Activated naive CD8-positive, alpha-beta T cell treated with anti-CD3 and anti-CD28 coated beads, Interleukin-2, amount 10 ng/mL, durations not matched to agents 7 days and 5 days (primary cell): ENCODE measurements around the gene POU1F1. TPM values are rescaled to one million over a fixed set of nuclear protein-coding genes. Genes with fewer than 3 reads are reported as not detected.
"Not testable (repeated sequence)": the region's sequence is repeated elsewhere in the genome, so short reads cannot be mapped to it uniquely, and the experiment has no call there.

Source experiments
- ATAC-seq: fragments of 150-1000 bp; cut with Tn5 transposase; one replicate; pipeline ENCODE4 v1.10.0; 2021; ENCODE audit warnings: low read depth, moderate library complexity
- POLR2A ChIA-PET: fragments of 350-600 bp; sonication (Branson Sonifier 250); formaldehyde crosslinking; loops from one replicate; lab custom pipeline; 2021; ENCODE audit warnings: antibody characterized with exemption; lab: Charles Lee
- DNase-seq: peaks from one replicate; pipeline ENCODE4 v3.0.0; 2021
- H3K27ac Mint-ChIP-seq: one replicate; pipeline ENCODE4 v1.8.0; 2022; ENCODE audit warnings: mild to moderate bottlenecking, mixed read lengths
- H3K27me3 Mint-ChIP-seq: one replicate; pipeline ENCODE4 v1.8.0; 2022; ENCODE audit warnings: mild to moderate bottlenecking, moderate library complexity, mixed read lengths
- H3K36me3 Mint-ChIP-seq: one replicate; pipeline ENCODE4 v1.8.0; 2021; ENCODE audit warnings: mild to moderate bottlenecking, mixed read lengths
- H3K4me1 Mint-ChIP-seq: one replicate; pipeline ENCODE4 v1.8.0; 2021; ENCODE audit warnings: mixed read lengths
- H3K4me3 Mint-ChIP-seq: one replicate; pipeline ENCODE4 v1.8.0; 2022; ENCODE audit warnings: mild to moderate bottlenecking, moderate library complexity, mixed read lengths
- H3K9me3 Mint-ChIP-seq: one replicate; pipeline ENCODE4 v1.8.0; 2021; ENCODE audit warnings: mixed read lengths
- total RNA-seq, 2 experiments: library from RNA; stranded (reverse); gene quantifications; one replicate each; pipeline ENCODE4 v1.2.3, GENCODE V29; 2021

The POU1F1 gene
- not detected for total RNA-seq

GRCh38 chr3:87276484-87276883, at the start of gene POU1F1:
POU1F1 (minus strand) TSS chr3:87276584; CDS start chr3:87276462, 122 bp downstream.
- Mint-ChIP-seq H3K4me3 (no peak within 1 kb of the TSS), H3K27ac (no peak within 1 kb of the TSS), H3K27me3 (peaks cover 6% of the 10 kb centered on the region), H3K36me3 (no peaks in the 10 kb centered on the region), H3K9me3 (no peaks in the 10 kb centered on the region), H3K4me1 (peaks cover 14% of the 10 kb centered on the region)
- DNase-seq (no peak), ATAC-seq (no peak)
- POLR2A ChIA-PET = no interaction called here

DNA sequence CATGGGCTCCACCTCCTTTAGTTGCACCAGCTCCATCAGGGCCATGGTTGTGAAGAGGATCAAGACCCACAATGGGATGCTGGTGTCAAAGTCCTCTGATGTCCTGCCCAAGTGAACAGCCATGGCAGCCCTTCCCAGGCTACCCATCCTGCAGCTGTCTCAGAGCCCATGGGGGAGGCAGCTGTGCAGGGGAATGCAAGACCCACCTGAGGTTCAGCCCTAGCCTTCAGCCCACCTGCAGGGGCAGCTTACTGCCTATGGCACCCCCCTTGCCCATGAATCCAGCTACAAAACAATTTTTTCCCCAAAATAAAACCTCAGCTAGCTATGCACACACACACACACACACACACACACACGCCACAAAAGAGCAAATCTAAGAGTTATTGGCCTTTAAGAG, 48.2 kb upstream of the POU1F1 start:
- no peak for ATAC-seq
- POLR2A ChIA-PET = no interaction called here
- no peaks in the 10 kb centered on the region for H3K4me1 Mint-ChIP-seq
- DNase-seq = no peak
- no peak overlapping the region for H3K4me3 Mint-ChIP-seq
- H3K36me3 Mint-ChIP-seq = no peaks in the 10 kb centered on the region
- peaks cover 19% of the 10 kb centered on the region for H3K27me3 Mint-ChIP-seq
- no peak overlapping the region for H3K27ac Mint-ChIP-seq
- no peaks in the 10 kb centered on the region for H3K9me3 Mint-ChIP-seq

- no peaks in the 10 kb centered on the region for H3K9me3 Mint-ChIP-seq
- no peak overlapping the region for H3K4me3 Mint-ChIP-seq
- POLR2A ChIA-PET = no interaction called here
- ATAC-seq (no peak), DNase-seq (no peak)
- H3K36me3 Mint-ChIP-seq = no peaks in the 10 kb centered on the region
- no peaks in the 10 kb centered on the region for H3K4me1 Mint-ChIP-seq
- H3K27me3 Mint-ChIP-seq = peaks cover 12% of the 10 kb centered on the region
- no peak overlapping the region for H3K27ac Mint-ChIP-seq
Observed at GRCh38 chr3:87320756-87321626, 44.6 kb upstream of the POU1F1 start.

DNA sequence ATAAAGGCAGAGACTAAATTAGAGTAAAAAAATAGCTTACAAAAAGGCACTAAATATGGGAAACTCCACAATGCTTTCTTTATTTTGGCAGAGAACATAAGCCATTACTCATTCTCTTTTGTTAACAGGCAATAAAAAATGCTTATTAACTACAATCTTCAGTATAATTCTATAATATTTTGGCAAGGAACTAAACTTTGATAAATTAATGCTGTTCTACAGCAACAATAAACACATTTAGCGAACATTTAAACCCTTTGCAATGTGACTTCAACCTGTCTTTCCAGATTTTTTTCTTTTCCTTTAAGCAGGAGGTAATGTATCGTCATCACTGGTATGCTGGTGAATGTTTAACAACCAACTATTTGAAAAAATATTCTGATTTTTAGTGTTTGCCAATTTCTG, 42.2 kb upstream of the POU1F1 start:
- Mint-ChIP-seq H3K36me3 (no peaks in the 10 kb centered on the region), H3K9me3 (no peaks in the 10 kb centered on the region), H3K4me3 (no peak overlapping the region), H3K4me1 (no peaks in the 10 kb centered on the region), H3K27ac (no peak overlapping the region), H3K27me3 (peaks cover 11% of the 10 kb centered on the region)
- ATAC-seq = no peak
- POLR2A ChIA-PET = no interaction called here
- DNase-seq = no peak

GRCh38 chr3:87317779-87318178, 41.4 kb upstream of the POU1F1 start:
- POLR2A ChIA-PET = no interaction called here

DNA sequence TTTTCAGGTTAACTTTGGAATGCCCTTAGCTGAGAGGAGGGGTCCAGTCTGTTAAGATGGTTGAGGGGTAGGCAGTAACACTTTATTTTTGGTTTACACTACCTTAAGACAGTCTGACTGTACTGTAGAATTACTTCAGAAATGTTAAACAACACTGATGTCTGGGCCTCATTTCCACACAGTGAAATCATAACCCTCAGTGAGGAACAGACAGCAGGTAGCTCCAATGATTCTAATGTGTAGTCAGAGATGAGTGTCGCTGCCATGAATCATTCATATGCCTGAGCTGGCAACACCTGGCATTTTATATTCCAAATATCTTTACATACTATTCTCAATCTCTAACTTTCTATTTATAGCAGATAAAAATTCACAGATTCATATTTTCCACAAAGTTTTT, 37.3 kb upstream of the POU1F1 start:
- H3K9me3 Mint-ChIP-seq = no peaks in the 10 kb centered on the region
- POLR2A ChIA-PET = no interaction called here
- no peak overlapping the region for H3K27ac Mint-ChIP-seq
- H3K36me3 Mint-ChIP-seq = no peaks in the 10 kb centered on the region
- no peak for ATAC-seq
- no peak for DNase-seq
- peaks cover 4% of the 10 kb centered on the region for H3K27me3 Mint-ChIP-seq
- H3K4me3 Mint-ChIP-seq = no peak overlapping the region
- H3K4me1 Mint-ChIP-seq = no peaks in the 10 kb centered on the region

More at GRCh38 chr3:87317779-87318178, 41.4 kb upstream of the POU1F1 start:
- Mint-ChIP-seq H3K9me3 (no peaks in the 10 kb centered on the region), H3K4me1 (no peaks in the 10 kb centered on the region), H3K27ac (no peak overlapping the region), H3K27me3 (peaks cover 11% of the 10 kb centered on the region), H3K4me3 (no peak overlapping the region), H3K36me3 (no peaks in the 10 kb centered on the region)
- ATAC-seq (no peak), DNase-seq (no peak)

DNA sequence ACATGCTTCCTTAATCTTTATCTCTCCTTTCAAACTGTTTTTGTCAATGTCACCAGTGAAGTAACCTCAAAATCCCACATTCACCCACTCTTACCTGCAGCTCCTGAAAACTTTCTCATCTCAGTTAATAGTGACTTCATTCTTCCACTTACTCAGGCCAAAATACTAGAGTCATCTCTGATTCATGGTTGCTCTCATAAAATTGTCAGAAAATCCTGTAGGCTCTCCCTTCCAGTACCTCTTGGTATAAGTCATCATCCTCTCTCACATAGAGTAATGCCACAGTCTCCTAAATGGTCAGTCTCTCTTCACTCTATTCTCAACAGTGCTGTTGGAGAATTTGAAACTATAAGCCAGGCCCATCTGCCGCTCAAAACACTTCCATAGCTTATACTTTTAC, 34.9 kb upstream of the POU1F1 start:
- no peaks in the 10 kb centered on the region for H3K9me3 Mint-ChIP-seq
- POLR2A ChIA-PET = no interaction called here
- H3K4me3 Mint-ChIP-seq = no peak overlapping the region
- H3K27me3 Mint-ChIP-seq = peaks cover 4% of the 10 kb centered on the region
- no peaks in the 10 kb centered on the region for H3K4me1 Mint-ChIP-seq
- no peak overlapping the region for H3K27ac Mint-ChIP-seq
- no peak for ATAC-seq
- DNase-seq = no peak
- H3K36me3 Mint-ChIP-seq = no peaks in the 10 kb centered on the region

GRCh38 chr3:87309601-87310000, 33.2 kb upstream of the POU1F1 start:
- H3K4me1 Mint-ChIP-seq = no peaks in the 10 kb centered on the region
- DNase-seq (no peak), ATAC-seq (no peak)
- H3K4me3 Mint-ChIP-seq = no peak overlapping the region
- H3K9me3 Mint-ChIP-seq = no peaks in the 10 kb centered on the region
- no peak overlapping the region for H3K27ac Mint-ChIP-seq
- POLR2A ChIA-PET = no interaction called here
- no peaks in the 10 kb centered on the region for H3K36me3 Mint-ChIP-seq
- H3K27me3 Mint-ChIP-seq = peaks cover 7% of the 10 kb centered on the region

GRCh38 chr3:87307805-87308204, 31.4 kb upstream of the POU1F1 start:
- Mint-ChIP-seq H3K9me3 (no peaks in the 10 kb centered on the region), H3K27ac (no peak overlapping the region), H3K27me3 (peaks cover 7% of the 10 kb centered on the region), H3K4me3 (no peak overlapping the region), H3K36me3 (no peaks in the 10 kb centered on the region), H3K4me1 (no peaks in the 10 kb centered on the region)
- no peak for DNase-seq
- ATAC-seq = no peak
- POLR2A ChIA-PET = no interaction called here

DNA sequence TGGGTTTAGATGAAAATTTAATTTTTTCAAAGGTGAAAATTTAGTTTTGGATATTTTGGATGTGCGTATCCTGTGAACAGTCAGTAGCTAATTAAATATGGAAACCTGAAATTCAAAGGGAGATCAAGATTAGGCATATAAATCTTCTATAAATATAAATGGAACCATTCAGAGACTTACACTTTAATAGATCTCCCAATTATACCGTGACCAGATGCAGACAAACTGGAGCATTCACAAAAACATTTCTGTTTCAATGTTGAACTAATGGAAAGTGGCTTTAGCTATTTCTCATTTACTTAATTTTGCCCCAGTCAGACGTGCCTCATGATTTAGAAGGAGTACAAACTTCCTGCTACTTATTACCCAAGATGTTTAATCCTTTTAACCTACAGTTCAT, 29.1 kb upstream of the POU1F1 start:
- Mint-ChIP-seq H3K9me3 (no peaks in the 10 kb centered on the region), H3K27ac (no peak overlapping the region), H3K4me3 (no peak overlapping the region), H3K4me1 (no peaks in the 10 kb centered on the region), H3K36me3 (no peaks in the 10 kb centered on the region), H3K27me3 (peaks cover 12% of the 10 kb centered on the region)
- ATAC-seq (no peak), DNase-seq (no peak)
- POLR2A ChIA-PET = no interaction called here

DNA sequence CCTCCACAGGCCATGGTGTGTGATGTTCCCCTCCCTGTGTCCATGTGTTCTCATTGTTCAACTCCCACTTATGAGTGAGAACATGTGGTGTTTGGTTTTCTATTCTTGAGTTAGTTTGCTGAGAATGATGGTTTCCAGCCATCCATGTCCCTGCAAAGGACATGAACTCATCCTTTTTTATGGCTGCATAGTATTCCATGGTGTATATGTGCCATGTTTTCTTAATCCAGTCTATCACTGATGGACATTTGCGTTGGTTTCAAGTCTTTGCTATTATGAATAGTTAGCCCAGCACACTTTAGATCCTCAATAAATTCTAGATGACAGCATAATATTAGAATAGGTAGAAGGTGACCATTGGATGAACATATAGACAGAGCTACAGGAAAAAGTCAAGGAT, 28.6 kb upstream of the POU1F1 start:
- POLR2A ChIA-PET, H3K27ac Mint-ChIP-seq, H3K4me3 Mint-ChIP-seq, H3K36me3 Mint-ChIP-seq, H3K4me1 Mint-ChIP-seq, H3K9me3 Mint-ChIP-seq, ATAC-seq, DNase-seq: not testable (repeated sequence)
- H3K27me3 Mint-ChIP-seq = peaks cover 12% of the 10 kb centered on the region

GRCh38 chr3:87298111-87298718, 21.8 kb upstream of the POU1F1 start:
- Mint-ChIP-seq H3K4me1 (no peaks in the 10 kb centered on the region), H3K27me3 (peaks cover 8% of the 10 kb centered on the region), H3K4me3 (no peak overlapping the region), H3K36me3 (no peaks in the 10 kb centered on the region), H3K9me3 (no peaks in the 10 kb centered on the region), H3K27ac (no peak overlapping the region)
- DNase-seq (no peak), ATAC-seq (no peak)
- POLR2A ChIA-PET = no interaction called here

DNA sequence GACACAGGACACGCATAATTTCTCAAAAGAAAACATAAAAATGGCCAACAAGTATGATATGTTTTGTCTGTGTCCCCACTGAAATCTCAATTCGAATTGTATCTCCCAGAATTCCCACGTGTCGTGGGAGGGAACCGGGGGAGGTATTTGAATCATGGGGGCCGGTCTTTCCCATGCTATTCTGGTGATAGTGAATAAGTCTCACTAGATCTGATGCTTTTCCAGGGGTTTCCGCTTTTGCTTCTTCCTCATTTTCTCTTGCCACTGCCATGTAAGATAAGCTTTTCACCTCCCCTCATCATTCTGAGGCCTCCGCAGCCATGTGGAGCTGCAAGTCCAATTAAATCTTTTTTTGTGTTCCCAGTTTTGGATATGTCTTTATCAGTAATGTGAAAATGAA, 12.1 kb upstream of the POU1F1 start:
- Mint-ChIP-seq H3K4me3 (no peak overlapping the region), H3K27me3 (peaks cover 8% of the 10 kb centered on the region), H3K36me3 (no peaks in the 10 kb centered on the region), H3K9me3 (no peaks in the 10 kb centered on the region), H3K27ac (no peak overlapping the region), H3K4me1 (no peaks in the 10 kb centered on the region)
- no peak for DNase-seq
- ATAC-seq = no peak
- POLR2A ChIA-PET = no interaction called here

DNA sequence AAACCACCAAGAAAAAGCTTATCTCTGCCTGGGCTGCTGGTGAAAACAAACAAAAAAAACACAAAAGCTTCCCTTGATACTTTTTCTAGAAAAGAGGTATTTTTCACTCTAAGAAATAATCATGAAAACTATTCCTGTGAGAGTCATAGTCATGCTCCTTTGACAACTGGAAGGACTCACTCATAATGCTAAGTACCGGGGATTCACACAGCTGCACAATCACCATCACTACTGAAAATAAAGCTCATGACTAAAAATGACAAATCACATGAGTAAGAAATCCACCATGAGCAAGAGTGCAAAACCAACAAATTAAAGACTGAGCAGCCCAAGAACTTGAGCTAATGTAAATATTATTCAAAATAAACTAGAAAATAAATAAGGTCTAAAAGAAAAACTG, 10.6 kb upstream of the POU1F1 start:
- Mint-ChIP-seq H3K4me1 (no peaks in the 10 kb centered on the region), H3K36me3 (no peaks in the 10 kb centered on the region), H3K27ac (no peak overlapping the region), H3K4me3 (no peak overlapping the region), H3K9me3 (no peaks in the 10 kb centered on the region), H3K27me3 (peaks cover 8% of the 10 kb centered on the region)
- POLR2A ChIA-PET = no interaction called here
- ATAC-seq (no peak), DNase-seq (no peak)
